Measurements from ENCODE around the gene FARP1.

Gene FARP1

GRCh38 chr13:98433654-98434053 lies 290.8 kb downstream of the FARP1 start:
- no peak for DNase-seq

GRCh38 chr13:98434060-98434459 lies 291.2 kb downstream of the FARP1 start:
- DNase-seq: no peak

- DNase-seq: no peak
Observed at GRCh38 chr13:98435376-98435775, 292.5 kb downstream of the FARP1 start.

DNA sequence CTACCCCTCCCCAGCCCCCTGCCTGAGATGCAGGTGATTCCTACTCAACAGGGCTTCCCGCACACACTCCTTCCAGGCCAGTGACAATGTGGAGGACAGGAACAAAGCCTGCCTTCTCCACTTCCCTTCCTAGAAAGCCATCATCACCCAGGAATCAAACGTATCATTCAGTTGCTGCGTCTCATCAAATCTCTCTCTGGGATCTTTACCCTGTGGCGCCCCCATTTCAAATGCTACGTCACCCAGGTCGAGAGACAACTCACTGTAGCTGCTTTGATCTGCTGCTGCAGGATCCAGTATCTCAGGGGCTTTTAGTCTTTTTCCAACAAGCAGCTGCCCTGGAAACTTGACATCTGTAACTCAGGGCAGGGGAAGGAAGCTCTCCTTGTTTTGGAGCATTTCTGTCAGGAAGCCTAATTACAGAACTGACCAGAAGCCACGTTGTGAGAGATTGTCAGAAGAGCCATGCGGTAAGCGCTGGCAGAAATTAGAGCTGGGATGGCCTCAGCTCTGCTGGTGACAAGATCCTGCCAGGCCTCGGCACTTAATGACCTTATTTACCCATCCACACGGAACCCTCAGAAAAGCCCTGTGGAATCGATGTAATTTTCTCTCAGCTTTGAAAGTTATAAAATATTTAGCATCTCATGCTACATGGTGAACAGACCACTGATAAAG lies 293.5 kb downstream of the FARP1 start:
- DNase-seq: no peak

DNA sequence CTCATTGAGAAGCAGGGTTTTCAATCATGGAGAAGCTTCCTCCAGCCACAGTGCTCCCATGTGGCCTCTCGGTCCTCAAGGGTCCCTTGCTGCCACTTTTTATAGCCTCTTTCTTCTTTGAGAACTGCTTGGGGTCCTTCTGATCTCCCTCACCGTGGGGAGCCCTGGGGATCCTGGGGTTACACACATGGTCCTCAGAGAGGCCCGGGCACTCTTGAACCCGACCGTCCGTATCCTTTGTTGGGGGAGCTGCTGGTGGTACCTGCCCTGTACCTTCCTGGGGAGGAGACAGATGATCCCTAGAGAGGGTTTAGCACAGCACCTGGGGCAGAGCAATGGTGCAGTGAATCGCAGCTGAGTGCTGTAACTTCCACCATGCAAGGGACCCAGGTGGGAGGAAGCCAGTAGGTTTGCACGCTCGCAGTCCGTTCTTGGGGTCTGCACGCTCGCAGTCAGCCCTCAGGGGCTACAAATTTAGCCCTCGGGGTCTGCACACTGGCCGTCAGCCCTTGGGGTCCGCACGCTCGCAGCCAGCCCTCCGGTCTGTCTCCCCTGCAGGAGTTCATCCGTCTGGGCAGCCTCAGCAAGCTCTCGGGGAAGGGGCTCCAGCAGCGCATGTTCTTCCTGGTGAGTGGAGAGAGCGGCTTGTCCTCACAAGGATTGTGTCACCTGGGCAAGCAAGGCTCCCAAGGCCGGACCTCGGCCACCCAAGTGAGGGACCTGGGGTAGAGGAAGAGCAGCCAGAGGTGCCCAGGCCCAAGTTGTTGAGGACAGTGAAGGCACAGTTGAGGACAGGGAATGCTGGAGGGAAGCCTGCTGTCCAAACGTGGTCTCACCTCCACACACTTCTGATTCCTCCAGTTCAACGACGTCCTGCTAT lies 295.6 kb downstream of the FARP1 start:
- DNase-seq: no peak

DNA sequence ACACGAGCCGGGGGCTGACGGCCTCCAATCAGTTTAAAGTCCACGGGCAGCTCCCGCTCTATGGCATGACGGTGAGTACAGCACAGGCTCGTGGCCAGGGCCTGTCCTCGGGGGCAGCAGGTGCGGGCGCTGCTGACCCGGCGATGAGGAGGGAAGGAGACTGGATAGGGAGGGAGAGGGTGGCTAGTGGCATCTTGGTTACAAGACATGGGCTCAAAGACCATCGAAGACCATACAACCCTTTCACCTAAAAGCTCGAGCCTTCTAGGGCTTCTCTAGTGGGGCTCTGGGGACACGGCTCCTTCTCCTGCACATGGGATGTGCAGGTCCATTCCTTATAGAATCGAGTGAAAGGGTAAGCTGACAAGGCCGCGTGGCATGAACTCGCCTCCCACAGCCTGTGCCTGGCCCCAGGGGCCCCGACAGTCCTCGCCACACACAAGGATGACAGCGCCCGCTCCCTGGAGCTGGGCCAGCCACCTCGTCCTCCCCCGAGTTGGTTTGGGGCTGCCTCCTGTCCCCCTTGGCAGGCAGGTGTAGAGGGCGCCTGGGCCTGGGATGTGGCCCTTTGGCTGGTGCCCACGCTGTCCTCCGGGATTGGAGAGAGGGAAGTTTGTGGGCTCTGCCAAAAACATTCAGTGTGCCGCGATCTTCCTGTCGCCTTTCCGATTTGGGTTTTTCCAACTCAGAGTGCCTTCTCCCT lies 296.4 kb downstream of the FARP1 start:
- DNase-seq: no peak

- DNase-seq: no peak
Observed at GRCh38 chr13:98439896-98440295, 297.0 kb downstream of the FARP1 start.

GRCh38 chr13:98440390-98441055 lies 297.6 kb downstream of the FARP1 start:
- DNase-seq: no peak

- DNase-seq: no peak
Observed at GRCh38 chr13:98441056-98441676, 298.3 kb downstream of the FARP1 start.

GRCh38 chr13:98442391-98443230 lies 299.7 kb downstream of the FARP1 start:
- no peak for DNase-seq

- no peak for DNase-seq
Observed at GRCh38 chr13:98443329-98443728, 300.4 kb downstream of the FARP1 start.

GRCh38 chr13:98443800-98444325 lies 301.0 kb downstream of the FARP1 start:
- DNase-seq: no peak

- no peak for DNase-seq
Observed at GRCh38 chr13:98444381-98444780, 301.5 kb downstream of the FARP1 start.

DNA sequence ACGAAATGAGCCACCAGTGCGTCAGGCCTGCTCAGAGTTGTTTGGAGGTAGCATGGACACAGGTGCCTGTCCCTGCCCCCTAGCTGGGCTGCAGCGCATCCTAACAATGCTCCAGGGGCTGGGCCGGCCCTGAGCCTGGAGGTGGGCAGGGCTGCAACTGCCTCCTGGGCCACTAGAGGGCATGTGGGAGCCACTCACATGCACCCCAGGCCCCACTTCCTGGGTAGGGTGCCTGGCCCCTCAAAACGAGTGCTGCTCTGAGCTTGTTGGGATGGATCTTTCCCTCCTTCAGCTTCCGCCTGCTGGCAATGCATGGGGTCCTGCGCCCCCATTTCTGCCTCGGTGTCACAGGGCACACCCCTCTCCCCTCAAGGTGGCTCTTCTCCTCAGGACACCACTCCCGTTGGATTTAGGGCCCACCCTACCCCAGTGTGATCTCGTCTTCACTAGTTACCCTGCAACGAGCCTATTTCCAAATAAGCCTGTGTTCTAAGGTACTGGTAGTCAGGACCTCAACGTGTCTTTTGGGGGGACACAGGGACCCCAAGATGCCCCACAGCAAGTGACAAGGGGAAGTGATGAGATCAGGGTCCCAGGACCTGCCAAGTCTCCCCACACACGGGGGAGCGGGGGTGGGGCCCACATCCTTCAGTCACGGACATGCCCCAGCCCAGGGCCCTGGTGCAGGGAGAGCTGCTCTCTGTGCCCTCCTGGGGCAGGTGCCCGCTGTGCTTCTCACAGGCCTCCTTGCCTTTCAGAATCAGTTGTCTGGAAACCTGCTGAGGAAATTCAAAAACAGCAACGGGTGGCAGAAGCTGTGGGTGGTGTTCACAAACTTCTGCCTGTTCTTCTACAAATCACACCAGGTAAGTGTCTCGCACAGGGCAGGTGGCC lies 302.7 kb downstream of the FARP1 start:
- DNase-seq: peak; percentile 72 to 73

DNA sequence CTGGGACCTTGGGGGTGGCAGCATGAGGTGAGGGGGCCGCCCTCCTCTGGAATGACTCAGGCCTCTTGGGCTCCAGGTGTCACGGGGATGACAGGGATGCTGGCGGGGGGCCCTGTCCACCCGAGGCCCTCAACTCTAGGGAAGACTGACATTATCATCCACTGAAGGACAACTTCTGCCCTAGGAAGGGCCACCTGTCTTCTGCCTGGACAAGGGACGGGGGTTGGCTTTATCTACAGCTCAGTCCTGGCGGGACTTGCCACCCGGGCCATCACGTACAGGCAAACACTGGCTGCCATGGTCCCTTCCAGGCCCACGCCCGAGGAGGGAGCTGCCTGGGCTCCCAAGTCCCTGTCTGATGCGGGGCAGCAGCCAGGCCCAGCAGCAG lies 303.3 kb downstream of the FARP1 start:
- DNase-seq: no peak

GRCh38 chr13:98447130-98447529 lies 304.2 kb downstream of the FARP1 start:
- no peak for DNase-seq

DNA sequence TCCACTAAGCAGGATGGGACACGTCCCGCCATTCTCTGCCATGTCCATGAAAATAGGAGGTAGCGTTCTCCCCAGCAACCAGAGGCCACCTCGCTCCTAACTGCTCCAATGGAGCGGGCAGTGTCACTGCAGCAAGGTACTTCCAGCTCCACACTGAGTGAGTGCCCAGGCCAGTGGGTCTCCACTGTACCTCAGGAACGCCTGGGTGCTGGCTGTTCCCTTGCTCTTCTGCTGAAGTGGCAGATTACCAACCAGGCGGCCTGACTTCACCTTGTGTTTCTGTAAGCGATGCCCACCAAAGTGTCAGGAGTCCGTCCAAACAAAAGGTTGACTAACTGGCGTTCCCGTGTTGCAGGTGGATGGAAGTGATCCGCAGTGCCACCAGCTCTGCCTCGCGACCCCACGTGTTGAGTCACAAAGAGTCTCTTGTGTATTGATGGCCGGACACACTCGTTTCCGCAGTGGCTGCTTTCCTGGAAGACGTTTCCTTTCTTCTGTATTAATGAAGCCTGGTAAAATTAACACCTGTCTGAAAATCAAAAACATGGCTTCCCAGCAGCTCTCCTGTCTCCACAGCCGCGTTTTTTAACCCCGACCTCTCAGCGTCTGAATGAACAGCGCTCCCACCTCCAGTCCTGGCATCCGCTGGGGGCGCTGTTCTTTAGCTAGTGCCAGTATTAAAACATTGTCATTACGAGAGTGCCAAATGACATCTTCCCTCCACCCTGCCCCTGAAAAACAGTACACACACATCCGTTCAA lies 305.2 kb downstream of the FARP1 start:
- no peak for DNase-seq

DNA sequence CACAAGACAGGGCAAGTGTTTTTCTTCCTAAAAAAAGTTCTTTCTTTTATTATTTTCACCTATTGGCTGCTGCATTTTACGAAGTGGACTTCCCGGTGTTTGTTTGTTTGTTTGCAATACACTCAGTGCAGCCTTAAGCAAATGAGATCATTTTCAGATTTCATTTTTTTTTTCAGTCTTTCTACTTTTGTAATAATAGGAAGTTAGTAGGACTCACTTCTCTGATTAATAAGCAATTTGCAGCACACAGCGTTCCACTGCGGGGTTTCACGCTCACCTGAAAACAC lies 305.7 kb downstream of the FARP1 start:
- DNase-seq: no peak

- DNase-seq: no peak
Observed at GRCh38 chr13:98449273-98449672, 306.4 kb downstream of the FARP1 start.

DNA sequence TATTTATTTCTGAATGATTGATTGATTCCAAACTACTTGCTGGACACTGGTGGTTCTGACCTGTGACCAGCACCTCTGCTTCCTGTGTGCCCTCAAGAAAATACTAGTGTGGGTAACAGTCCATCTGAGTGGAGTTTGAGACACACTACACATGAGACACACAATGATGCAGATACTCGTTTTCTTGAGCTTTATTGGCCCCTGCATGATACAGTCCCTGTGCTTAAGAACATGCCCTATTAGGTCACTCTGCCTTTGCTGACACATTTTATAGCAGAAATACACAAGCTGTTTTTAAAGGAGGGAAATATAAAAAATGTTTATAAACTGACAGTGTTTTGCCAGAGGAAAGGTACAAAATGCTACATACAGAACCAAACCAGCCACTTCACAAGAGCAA lies 307.1 kb downstream of the FARP1 start:
- no peak for DNase-seq
